H1 (cell line): ENCODE measurements around the gene TGM2. TPM values are rescaled to one million over a fixed set of nuclear protein-coding genes. Genes with fewer than 3 reads are reported as not detected.

Experiments used
- CTCF ChIA-PET: fragments of 300-600 bp; sonication (Branson Sonifier 250); formaldehyde crosslinking; loops from one replicate; lab custom pipeline; 2021; ENCODE audit not compliant: partially characterized antibody; lab: Charles Lee
- POLR2A ChIA-PET: fragments of 300-600 bp; sonication (Branson Sonifier 250); formaldehyde crosslinking; loops from one replicate; lab custom pipeline; 2021; ENCODE audit warnings: inconsistent platforms; ENCODE audit not compliant: partially characterized antibody; lab: Charles Lee
- DNase-seq, 2 experiments: peaks; one replicate each; pipeline versions ENCODE4 v3.0.0 to v3.0.0-alpha.2; 2010 to 2022; ENCODE audit warnings: low spot score in 2 of 2, low read depth in 1 of 2, mixed read lengths in 1 of 2
- FAIRE-seq: peaks from 2 replicates; lab custom pipeline; 2011; peaks lifted over from hg19 to GRCh38; lab: Jason Lieb, UNC
- H2AFZ ChIP-seq: 2 replicates; pipeline ENCODE4 v1.8.1; 2012; ENCODE audit warnings: low read length, inconsistent platforms
- H2AK5ac ChIP-seq: 2 replicates; pipeline ENCODE4 v1.6.1; 2013; ENCODE audit warnings: low read depth, low read length
- H2BK120ac ChIP-seq: replicated peaks from 2 replicates; pipeline ENCODE3; 2013; ENCODE audit warnings: low read depth, low read length, inconsistent platforms
- H2BK12ac ChIP-seq: 2 replicates; pipeline ENCODE4 v1.6.1; 2013; ENCODE audit warnings: low read depth, low read length
- H2BK15ac ChIP-seq: 2 replicates; pipeline ENCODE4 v1.6.1; 2013; ENCODE audit warnings: low read length
- H2BK20ac ChIP-seq: 2 replicates; pipeline ENCODE4 v1.6.1; 2013; ENCODE audit warnings: low read length
- H2BK5ac ChIP-seq: 2 replicates; pipeline ENCODE4 v1.6.1; 2013; ENCODE audit warnings: low read depth, low read length
- H3K14ac ChIP-seq: 2 replicates; pipeline ENCODE4 v1.6.1; 2013; ENCODE audit warnings: inconsistent platforms; ENCODE audit not compliant: insufficient read length
- H3K18ac ChIP-seq: 2 replicates; pipeline ENCODE4 v1.6.1; 2013; ENCODE audit warnings: low read length; ENCODE audit errors: extremely low read depth
- H3K23ac ChIP-seq: 2 replicates; pipeline ENCODE4 v1.6.1; 2013; ENCODE audit warnings: inconsistent platforms; ENCODE audit not compliant: insufficient read length
- H3K23me2 ChIP-seq: 2 replicates; pipeline ENCODE4 v1.6.1; 2013; ENCODE audit warnings: low read depth, low read length
- H3K27ac ChIP-seq: 2 replicates; pipeline ENCODE4 v1.6.1; 2011; ENCODE audit warnings: low read depth, low read length, inconsistent platforms
- H3K27me3 ChIP-seq, 4 experiments: replicated peaks in 1 of 4; 1 replicate in 1 of 4; 2 replicates in 3 of 4; pipeline versions ENCODE4 v1.6.1 to v1.8.1; 2011 to 2013; ENCODE audit warnings: low read length in 3 of 4, mild to moderate bottlenecking in 3 of 4, inconsistent platforms in 2 of 4, mixed read lengths in 2 of 4, moderate library complexity in 1 of 4; ENCODE audit not compliant: control insufficient read depth in 3 of 4, insufficient read depth in 3 of 4; ENCODE audit errors: extremely low read depth in 1 of 4
- H3K36me3 ChIP-seq, 4 experiments: 2 replicates each; pipeline versions ENCODE4 v1.6.1 to v1.8.1; 2011 to 2013; ENCODE audit warnings: mild to moderate bottlenecking in 4 of 4, low read length in 3 of 4, moderate library complexity in 2 of 4, control low read depth in 1 of 4, inconsistent platforms in 1 of 4; ENCODE audit not compliant: insufficient read depth in 4 of 4, control insufficient read depth in 2 of 4
- H3K4ac ChIP-seq: replicated peaks from 2 replicates; pipeline ENCODE3; 2013; ENCODE audit warnings: low read length, low read depth, mixed read lengths, inconsistent platforms; ENCODE audit not compliant: insufficient read length
- H3K4me1 ChIP-seq, 4 experiments: replicated peaks in 1 of 4; 1 replicate in 1 of 4; 2 replicates in 3 of 4; pipeline versions ENCODE4 v1.6.1 to v1.8.1; 2011 to 2013; ENCODE audit warnings: low read length in 3 of 4, inconsistent platforms in 2 of 4, mixed read lengths in 1 of 4; ENCODE audit not compliant: insufficient read depth in 4 of 4, control insufficient read depth in 3 of 4
- H3K4me2 ChIP-seq, 2 experiments: 2 replicates each; pipeline versions ENCODE4 v1.6.1 to v1.8.1; 2011 to 2013; ENCODE audit warnings: low read depth in 2 of 2, low read length in 2 of 2, control low read depth in 1 of 2, inconsistent platforms in 1 of 2, mild to moderate bottlenecking in 1 of 2; ENCODE audit not compliant: insufficient read depth in 1 of 2
- H3K4me3 ChIP-seq, 4 experiments: fragments of 200-600, 300-600 bp in 1 of 4; sonication (generic), shearing (Covaris generic), sonication (Bioruptor Twin) in 1 of 4; 2 replicates each; pipeline versions ENCODE4 v1.5.1 to v1.8.1; 2011 to 2016; ENCODE audit warnings: low read length in 4 of 4, low read depth in 3 of 4, control low read depth in 2 of 4, inconsistent platforms in 2 of 4, mild to moderate bottlenecking in 2 of 4, mixed read lengths in 1 of 4, moderate library complexity in 1 of 4; ENCODE audit not compliant: insufficient read depth in 2 of 4; ENCODE audit errors: extremely low read depth in 1 of 4
- H3K56ac ChIP-seq: replicated peaks from 2 replicates; pipeline ENCODE3; 2013; ENCODE audit warnings: low read depth, mild to moderate bottlenecking, mixed read lengths, low read length, inconsistent platforms; ENCODE audit not compliant: insufficient read length
- H3K79me1 ChIP-seq: 2 replicates; pipeline ENCODE4 v1.6.1; 2013; ENCODE audit warnings: low read depth, low read length, control low read depth
- H3K79me2 ChIP-seq, 2 experiments: 2 replicates each; pipeline versions ENCODE4 v1.6.1 to v1.8.1; 2012 to 2013; ENCODE audit warnings: low read length in 2 of 2, mild to moderate bottlenecking in 2 of 2, inconsistent platforms in 1 of 2; ENCODE audit not compliant: insufficient read depth in 2 of 2, control insufficient read depth in 1 of 2
- H3K9ac ChIP-seq, 4 experiments: replicated peaks in 1 of 4; 1 replicate in 1 of 4; 2 replicates in 3 of 4; pipeline versions ENCODE4 v1.6.1 to v1.8.1; 2011 to 2013; ENCODE audit warnings: low read depth in 3 of 4, low read length in 3 of 4, control low read depth in 2 of 4, mild to moderate bottlenecking in 2 of 4, moderate library complexity in 2 of 4, inconsistent platforms in 1 of 4; ENCODE audit errors: extremely low read depth in 1 of 4
- H3K9me3 ChIP-seq, 2 experiments: 2 replicates each; pipeline versions ENCODE4 v1.6.1 to v1.8.1; 2012 to 2013; ENCODE audit warnings: mild to moderate bottlenecking in 2 of 2, moderate library complexity in 2 of 2, control low read depth in 1 of 2, inconsistent platforms in 1 of 2, low read depth in 1 of 2, low read length in 1 of 2, mixed read lengths in 1 of 2; ENCODE audit not compliant: insufficient read depth in 2 of 2
- H4K20me1 ChIP-seq, 2 experiments: replicated peaks in 1 of 2; 2 replicates each; pipeline versions ENCODE3 to v1.8.1; 2011 to 2013; ENCODE audit warnings: inconsistent platforms in 2 of 2, low read length in 2 of 2, mild to moderate bottlenecking in 1 of 2; ENCODE audit not compliant: insufficient read depth in 2 of 2, control insufficient read depth in 1 of 2
- H4K5ac ChIP-seq: 2 replicates; pipeline ENCODE4 v1.6.1; 2013; ENCODE audit warnings: low read length, low read depth, mixed read lengths, inconsistent platforms; ENCODE audit not compliant: insufficient read length
- H4K8ac ChIP-seq: 2 replicates; pipeline ENCODE4 v1.8.0; 2013; ENCODE audit warnings: mild to moderate bottlenecking, moderate library complexity, low read length, inconsistent platforms; ENCODE audit not compliant: insufficient read depth; ENCODE audit errors: extremely low read depth
- H4K91ac ChIP-seq: replicated peaks from 2 replicates; pipeline ENCODE3; 2013; ENCODE audit warnings: low read length, mixed read lengths, inconsistent platforms; ENCODE audit not compliant: insufficient read length
- CTCF ChIP-seq, 3 experiments: IDR thresholded peaks; 1 replicate in 2 of 3; 2 replicates in 1 of 3; pipeline versions ENCODE4 v1.5.1 to v1.6.1; 2011; ENCODE audit warnings: low read length in 3 of 3, mild to moderate bottlenecking in 3 of 3, inconsistent platforms in 2 of 3, low read depth in 1 of 3, moderate library complexity in 1 of 3; ENCODE audit not compliant: insufficient read depth in 1 of 3; ENCODE audit errors: control extremely low read depth in 1 of 3
- EGR1 ChIP-seq: IDR thresholded peaks from 2 replicates; pipeline ENCODE4 v1.6.1; 2011; ENCODE audit warnings: low read depth, low read length, borderline replicate concordance
- GABPA ChIP-seq: IDR thresholded peaks from 2 replicates; pipeline ENCODE4 v1.6.1; 2011; ENCODE audit warnings: mild to moderate bottlenecking, low read length, moderate library complexity, borderline replicate concordance; ENCODE audit not compliant: insufficient read depth
- HDAC2 ChIP-seq, 2 experiments: fragments of 300-600 bp in 1 of 2; sonication (generic) in 1 of 2; IDR thresholded peaks; 2 replicates each; pipeline ENCODE4 v1.6.1; 2011 to 2012; ENCODE audit warnings: low read depth in 2 of 2, low read length in 2 of 2, mild to moderate bottlenecking in 2 of 2, moderate library complexity in 2 of 2, borderline replicate concordance in 1 of 2, inconsistent platforms in 1 of 2
- HDAC6 ChIP-seq: IDR thresholded peaks from one replicate; pipeline ENCODE4 v1.7.1; 2012; ENCODE audit warnings: low read depth, mild to moderate bottlenecking, inconsistent platforms, low read length, moderate library complexity
- PHF8 ChIP-seq: fragments of 200-600 bp; sonication (generic); conservative IDR thresholded peaks from 2 replicates; pipeline ENCODE4 v1.7.1; 2012; ENCODE audit warnings: low read depth, mild to moderate bottlenecking, inconsistent platforms, low read length, moderate library complexity
- POLR2A ChIP-seq, 2 experiments: IDR thresholded peaks; 1 replicate in 1 of 2; 2 replicates in 1 of 2; pipeline ENCODE4 v1.6.1; 2011; ENCODE audit warnings: low read depth in 2 of 2, low read length in 2 of 2, mild to moderate bottlenecking in 2 of 2; ENCODE audit errors: control extremely low read depth in 1 of 2
- RAD21 ChIP-seq, 2 experiments: IDR thresholded peaks in 1 of 2; conservative IDR thresholded peaks in 1 of 2; 2 replicates each; pipeline ENCODE4 v1.6.1; 2011; ENCODE audit warnings: low read depth in 2 of 2, low read length in 2 of 2, improper control_type of control experiment in 1 of 2, inconsistent platforms in 1 of 2, mild to moderate bottlenecking in 1 of 2, moderate library complexity in 1 of 2
- SP1 ChIP-seq: IDR thresholded peaks from 2 replicates; pipeline ENCODE4 v1.6.1; 2011; ENCODE audit warnings: low read depth, low read length
- TAF1 ChIP-seq: IDR thresholded peaks from 2 replicates; pipeline ENCODE4 v1.6.1; 2011; ENCODE audit warnings: mild to moderate bottlenecking, low read depth, low read length
- YY1 ChIP-seq: IDR thresholded peaks from 2 replicates; pipeline ENCODE4 v1.6.1; 2011; ENCODE audit warnings: low read depth, mild to moderate bottlenecking, low read length
- WGBS, 2 experiments: shearing (Covaris generic) in 1 of 2; methylation state at CpG; one replicate each; pipeline versions ENCODE4 v1.1.6 to v1.1.7; 2013 to 2015; ENCODE audit warnings: low lambda C conversion rate in 2 of 2, mixed read lengths in 2 of 2, inconsistent platforms in 1 of 2, low coverage in 1 of 2, missing lambda C conversion rate in 1 of 2; ENCODE audit not compliant: insufficient replicate concordance in 2 of 2, insufficient coverage in 1 of 2, insufficient read length in 1 of 2; ENCODE audit errors: extremely low coverage in 1 of 2, missing lambda C conversion rate in 1 of 2; 5-methylcytosine and 5-hydroxymethylcytosine counted together
- polyA plus RNA-seq, 7 experiments: library from polyadenylated mRNA; depleted of rRNA in 3 of 7; stranded (reverse) in 5 of 7; unstranded in 2 of 7; fragments of >200 nt in 5 of 7; fragments of 200-250 nt in 2 of 7; gene quantifications; 1 replicate in 5 of 7; 2 replicates in 1 of 7; 4 replicates in 1 of 7; pipeline versions ENCODE4 v1.2.1 to v1.2.3, GENCODE V29; 2011 to 2013; ENCODE audit warnings: missing spikeins in 2 of 7, mixed read lengths in 2 of 7
- total RNA-seq: library from RNA; stranded (reverse); fragmentation: NEBNext Ultra II Directional; extraction: Animal tissue kit (Norgen Biotek cat#: 25700); gene quantifications from 2 replicates; pipeline ENCODE4 v1.2.1, GENCODE V29; 2021

TGM2 gene
- total and polyA plus RNA-seq, 2 of the 8 experiments (the other 6 are each of a cell fraction or from before 2014, with no cell fraction given), result 0.86 to 1.0 TPM

- no peak overlapping the region for H3K23ac ChIP-seq
- H3K79me1 ChIP-seq, result no peaks in the 10 kb centered on the region
- H3K56ac ChIP-seq, result no peak overlapping the region
- H3K14ac ChIP-seq, result no peak overlapping the region
- FAIRE-seq (no peak), DNase-seq (no peak)
- H2AFZ ChIP-seq, result no peak overlapping the region
- H3K9ac ChIP-seq, result no peak overlapping the region
- whole genome bisulfite sequencing, 2 experiments, result 88% methylated on average over 9 of the region's 9 CpGs; no CpG with 5 or more reads in 1 of the 2 experiments
- no peaks in the 10 kb centered on the region for H3K79me2 ChIP-seq
- H2BK12ac ChIP-seq, result no peak overlapping the region
- H4K5ac ChIP-seq, result no peak overlapping the region
- no peaks in the 10 kb centered on the region for H3K36me3 ChIP-seq
- no peak overlapping the region for H3K4ac ChIP-seq
- POLR2A ChIA-PET, result no interaction called here
- no peak overlapping the region for H2BK5ac ChIP-seq
- no peak overlapping the region for H3K27ac ChIP-seq
- H2BK15ac ChIP-seq, result no peak overlapping the region
- no peak overlapping the region for H3K18ac ChIP-seq
- no peaks in the 10 kb centered on the region for H4K20me1 ChIP-seq
- no peaks in the 10 kb centered on the region for H3K27me3 ChIP-seq
- H3K9me3 ChIP-seq, result no peaks in the 10 kb centered on the region
- H4K91ac ChIP-seq, result no peak overlapping the region
- no peak overlapping the region for H3K4me3 ChIP-seq
- no peaks in the 10 kb centered on the region for H3K4me1 ChIP-seq
- CTCF ChIA-PET, result interaction anchor here (1.2 to 8.5 kb wide), 7 partner anchors 19 to 119 kb away, joined by 3 to 64 read pairs (median 4); no protein-coding TSS in a partner anchor
- H3K4me2 ChIP-seq, result no peak overlapping the region
- H2AK5ac ChIP-seq, result no peak overlapping the region
- H3K23me2 ChIP-seq, result peaks cover 2% of the 10 kb centered on the region; the same call in 1 of the 2 replicates
- no peak overlapping the region for H2BK120ac ChIP-seq
- no peak overlapping the region for H4K8ac ChIP-seq
- H2BK20ac ChIP-seq, result no peak overlapping the region
- no peak for TF ChIP-seq POLR2A (IDR thresholded peaks at IDR 0.05; ENCODE audit: control extremely low read depth in 1 of 2, low read depth in 2 of 2, low read length in 2 of 2)
- no peak for TF ChIP-seq PHF8
- TF ChIP-seq GABPA, result no peak
- no peak for TF ChIP-seq TAF1
- TF ChIP-seq HDAC6, result no peak
- TF ChIP-seq YY1, result no peak
- TF ChIP-seq CTCF (IDR thresholded peaks at IDR 0.05; ENCODE audit: control extremely low read depth in 1 of 3, insufficient read depth in 1 of 3, low read depth in 1 of 3, low read length in 3 of 3), result no peak
- no peak for TF ChIP-seq RAD21 (IDR thresholded peaks at IDR 0.05 in 1 of 2, conservative IDR thresholded peaks at IDR 0.05 in 1 of 2; ENCODE audit: low read depth in 2 of 2, low read length in 2 of 2)
- no peak for TF ChIP-seq SP1
- TF ChIP-seq HDAC2 (IDR thresholded peaks at IDR 0.05; ENCODE audit: borderline replicate concordance in 1 of 2, low read depth in 2 of 2, low read length in 2 of 2), result no peak
- TF ChIP-seq EGR1, result no peak
Observed at GRCh38 chr20:38192323-38192885, 27.3 kb upstream of the TGM2 start.
